Measurements from ENCODE around the gene SLC25A36. TPM values are rescaled to one million over a fixed set of nuclear protein-coding genes. Genes with fewer than 3 reads are reported as not detected.

The SLC25A36 gene
- total RNA-seq = 10 to 100 TPM; 49.0 to 68.7 TPM
- 10 to 100 TPM; 23.7 to 35.0 TPM for polyA plus RNA-seq
- long read RNA-seq, donor 1, transcript SLC25A36-201 (7 exons, 1,301 nt) = major isoform, 29 of 58 reads
- long read RNA-seq, donor 1, partial matches to known transcripts = 0 of 58 reads
- long read RNA-seq, donor 1, other reads (novel, unspliced or antisense) = 26 of 58 reads
- long read RNA-seq, donor 2, transcript SLC25A36-208 (4 exons, 3,537 nt) = major isoform, 15 of 44 reads
- long read RNA-seq, donor 2, transcript SLC25A36-201 (7 exons, 1,301 nt) = minor isoform, 8 of 44 reads
- long read RNA-seq, donor 2, partial matches to known transcripts = 1 of 44 reads
- long read RNA-seq, donor 2, other reads (novel, unspliced or antisense) = 19 of 44 reads

GRCh38 chr3:140941434-140942220, at the start of gene SLC25A36:
TSS of gene SLC25A36 (plus strand) at chr3:140941836. CDS start at chr3:140942055, 219 bp downstream.
- ATAC-seq (ENCODE audit: low FRiP score) (peak; percentile 100), DNase-seq (peak; percentile 99)
- peak within 1 kb of the TSS; percentile 67 to 78 for H3K4me3 ChIP-seq (ENCODE audit: low read length in 2 of 2)
- WGBS, 2 donors = 0 to 1% methylated on average over 55 to 72 of the region's 72 CpGs
- peak within 1 kb of the TSS; percentile 38 to 98 for H3K27ac ChIP-seq (ENCODE audit: low read depth in 1 of 2, low read length in 2 of 2)
- H3K4me1 ChIP-seq (ENCODE audit: control insufficient read depth in 1 of 2, insufficient read depth in 2 of 2, low read length in 2 of 2) = peaks cover 0 to 16% of the 10 kb centered on the region in 2 donors
- H3K27me3 ChIP-seq (ENCODE audit: control insufficient read depth in 1 of 2, insufficient read depth in 2 of 2, low read length in 1 of 2) = no peaks in the 10 kb centered on the region
- no peaks in the 10 kb centered on the region for H3K36me3 ChIP-seq (ENCODE audit: control insufficient read depth in 1 of 2, insufficient read depth in 2 of 2, low read length in 1 of 2)
- H3K9me3 ChIP-seq (ENCODE audit: control insufficient read depth, low read length) = no peaks in the 10 kb centered on the region
- intact Hi-C loops (cut with DNase I) = no loop called here

DNA sequence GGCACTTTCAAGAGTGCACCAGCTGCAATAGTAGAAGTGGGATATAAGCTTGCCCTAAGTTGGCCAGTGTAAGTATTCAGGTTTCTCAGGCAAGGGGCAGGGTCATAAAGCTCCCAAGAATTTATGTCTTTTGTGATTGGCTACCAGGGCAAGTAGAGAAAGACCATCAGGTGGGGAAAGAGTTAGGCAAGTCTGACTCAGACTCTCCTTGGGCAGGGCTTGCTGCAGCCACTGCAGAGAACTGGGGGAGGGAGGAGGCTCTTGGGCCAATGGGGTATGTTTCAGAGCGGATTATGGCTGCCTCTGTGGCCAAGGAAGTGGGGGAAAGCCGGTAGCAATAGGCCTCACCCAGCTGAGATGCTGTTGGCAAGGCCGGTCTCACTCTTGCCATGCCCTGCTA, 44.6 kb upstream of the SLC25A36 start:
- WGBS, 2 donors = 58 to 70% methylated on average over 3 of the region's 3 CpGs
- Histone ChIP-seq H3K27ac (ENCODE audit: low read depth in 1 of 2, low read length in 2 of 2) (no peak overlapping the region), H3K9me3 (ENCODE audit: control insufficient read depth, low read length) (no peaks in the 10 kb centered on the region), H3K4me3 (ENCODE audit: low read length in 2 of 2) (no peak overlapping the region), H3K4me1 (ENCODE audit: control insufficient read depth in 1 of 2, insufficient read depth in 2 of 2, low read length in 2 of 2) (no peaks in the 10 kb centered on the region), H3K27me3 (ENCODE audit: control insufficient read depth in 1 of 2, insufficient read depth in 2 of 2, low read length in 1 of 2) (no peaks in the 10 kb centered on the region), H3K36me3 (ENCODE audit: control insufficient read depth in 1 of 2, insufficient read depth in 2 of 2, low read length in 1 of 2) (no peaks in the 10 kb centered on the region)
- intact Hi-C loops (cut with DNase I) = loop anchor here in 1 of 2 donors (5.0 kb wide), 1 partner anchor 295 kb away; no protein-coding TSS in a partner anchor
- ATAC-seq (ENCODE audit: low FRiP score) = no peak
- DNase-seq = no peak

- H3K4me1 ChIP-seq (ENCODE audit: control insufficient read depth in 1 of 2, insufficient read depth in 2 of 2, low read length in 2 of 2) = no peaks in the 10 kb centered on the region
- 43 to 45% methylated on average over 3 of the region's 3 CpGs for WGBS, 2 donors
- H3K4me3 ChIP-seq (ENCODE audit: low read length in 2 of 2) = no peak overlapping the region
- no peaks in the 10 kb centered on the region for H3K9me3 ChIP-seq (ENCODE audit: control insufficient read depth, low read length)
- DNase-seq (no peak), ATAC-seq (ENCODE audit: low FRiP score) (no peak)
- H3K36me3 ChIP-seq (ENCODE audit: control insufficient read depth in 1 of 2, insufficient read depth in 2 of 2, low read length in 1 of 2) = no peaks in the 10 kb centered on the region
- H3K27me3 ChIP-seq (ENCODE audit: control insufficient read depth in 1 of 2, insufficient read depth in 2 of 2, low read length in 1 of 2) = no peaks in the 10 kb centered on the region
- intact Hi-C loops (cut with DNase I) = loop anchor here (1.0 to 5.0 kb wide), 2 partner anchors 294 kb away; no protein-coding TSS in a partner anchor
- no peak overlapping the region for H3K27ac ChIP-seq (ENCODE audit: low read depth in 1 of 2, low read length in 2 of 2)
These were observed 43.1 kb upstream of the SLC25A36 start for GRCh38 chr3:140898340-140899180.

DNA sequence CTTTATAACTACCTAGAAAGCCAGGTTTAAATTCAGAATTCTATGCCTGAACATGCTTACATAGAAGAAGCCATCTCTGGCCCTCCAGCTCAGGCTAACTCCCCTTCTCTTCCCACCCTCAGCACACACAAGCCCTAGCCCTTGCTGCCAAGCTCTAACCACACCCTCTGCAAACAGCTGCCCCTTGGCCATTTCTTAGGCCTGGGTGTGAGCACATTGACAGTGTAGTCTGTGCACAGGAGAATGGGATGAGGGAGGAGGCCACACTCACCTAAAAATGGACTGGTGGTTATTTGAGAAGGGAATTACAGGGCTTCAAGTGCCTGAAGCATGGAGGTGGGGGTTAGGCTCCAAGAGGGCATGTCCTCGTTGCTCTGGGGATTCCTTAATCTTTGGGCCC, 42.3 kb upstream of the SLC25A36 start:
- no peaks in the 10 kb centered on the region for H3K4me1 ChIP-seq (ENCODE audit: control insufficient read depth in 1 of 2, insufficient read depth in 2 of 2, low read length in 2 of 2)
- intact Hi-C loops (cut with DNase I) = loop anchor here in 1 of 2 donors (5.0 kb wide), 1 partner anchor 293 kb away; no protein-coding TSS in a partner anchor

DNA sequence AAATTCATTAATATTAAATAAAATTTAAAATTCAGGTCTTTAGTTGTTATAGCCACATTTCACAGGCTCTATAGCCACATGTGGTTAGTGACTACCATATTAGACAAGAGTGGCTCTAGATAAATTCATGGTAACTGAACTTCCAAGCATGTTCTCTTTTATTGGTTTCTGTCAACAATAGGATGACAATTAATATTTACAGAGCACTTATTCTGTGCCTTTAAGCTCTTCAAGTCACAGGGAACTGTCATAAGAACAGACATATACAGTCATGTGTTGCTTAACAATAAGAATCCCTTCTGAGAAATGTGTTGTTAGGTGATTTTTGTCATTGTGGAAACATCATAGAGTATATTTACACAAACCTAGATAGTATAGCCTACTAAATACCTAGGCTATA, 38.8 kb upstream of the SLC25A36 start:
- no peak for ATAC-seq (ENCODE audit: low FRiP score)
- H3K4me3 ChIP-seq (ENCODE audit: low read length in 2 of 2) = no peak overlapping the region
- H3K4me1 ChIP-seq (ENCODE audit: control insufficient read depth in 1 of 2, insufficient read depth in 2 of 2, low read length in 2 of 2) = no peaks in the 10 kb centered on the region
- H3K27ac ChIP-seq (ENCODE audit: low read depth in 1 of 2, low read length in 2 of 2) = no peak overlapping the region
- no peaks in the 10 kb centered on the region for H3K36me3 ChIP-seq (ENCODE audit: control insufficient read depth in 1 of 2, insufficient read depth in 2 of 2, low read length in 1 of 2)
- DNase-seq = no peak
- H3K9me3 ChIP-seq (ENCODE audit: control insufficient read depth, low read length) = no peaks in the 10 kb centered on the region
- no peaks in the 10 kb centered on the region for H3K27me3 ChIP-seq (ENCODE audit: control insufficient read depth in 1 of 2, insufficient read depth in 2 of 2, low read length in 1 of 2)
- intact Hi-C loops (cut with DNase I) = no loop called here

More for the DNA sequence above, 42.3 kb upstream of the SLC25A36 start:
- Histone ChIP-seq H3K4me3 (ENCODE audit: low read length in 2 of 2) (no peak overlapping the region), H3K27me3 (ENCODE audit: control insufficient read depth in 1 of 2, insufficient read depth in 2 of 2, low read length in 1 of 2) (no peaks in the 10 kb centered on the region), H3K36me3 (ENCODE audit: control insufficient read depth in 1 of 2, insufficient read depth in 2 of 2, low read length in 1 of 2) (no peaks in the 10 kb centered on the region), H3K9me3 (ENCODE audit: control insufficient read depth, low read length) (no peaks in the 10 kb centered on the region), H3K27ac (ENCODE audit: low read depth in 1 of 2, low read length in 2 of 2) (no peak overlapping the region)
- DNase-seq (no peak), ATAC-seq (ENCODE audit: low FRiP score) (no peak)
- 58 to 61% methylated on average over 1 of the region's 1 CpG for WGBS, 2 donors

- no peaks in the 10 kb centered on the region for H3K4me1 ChIP-seq (ENCODE audit: control insufficient read depth in 1 of 2, insufficient read depth in 2 of 2, low read length in 2 of 2)
- no peak for ATAC-seq (ENCODE audit: low FRiP score)
- intact Hi-C loops (cut with DNase I) = no loop called here
- H3K27ac ChIP-seq (ENCODE audit: low read depth in 1 of 2, low read length in 2 of 2) = no peak overlapping the region
- DNase-seq = no peak
- no peaks in the 10 kb centered on the region for H3K27me3 ChIP-seq (ENCODE audit: control insufficient read depth in 1 of 2, insufficient read depth in 2 of 2, low read length in 1 of 2)
- no peaks in the 10 kb centered on the region for H3K9me3 ChIP-seq (ENCODE audit: control insufficient read depth, low read length)
- no peaks in the 10 kb centered on the region for H3K36me3 ChIP-seq (ENCODE audit: control insufficient read depth in 1 of 2, insufficient read depth in 2 of 2, low read length in 1 of 2)
- no peak overlapping the region for H3K4me3 ChIP-seq (ENCODE audit: low read length in 2 of 2)
These were observed 38.4 kb upstream of the SLC25A36 start for GRCh38 chr3:140903196-140903595.

- H3K4me1 ChIP-seq (ENCODE audit: control insufficient read depth in 1 of 2, insufficient read depth in 2 of 2, low read length in 2 of 2) = no peaks in the 10 kb centered on the region
- intact Hi-C loops (cut with DNase I) = no loop called here
- ATAC-seq (ENCODE audit: low FRiP score) = no peak
These were observed 37.1 kb upstream of the SLC25A36 start for GRCh38 chr3:140904521-140904920.

DNA sequence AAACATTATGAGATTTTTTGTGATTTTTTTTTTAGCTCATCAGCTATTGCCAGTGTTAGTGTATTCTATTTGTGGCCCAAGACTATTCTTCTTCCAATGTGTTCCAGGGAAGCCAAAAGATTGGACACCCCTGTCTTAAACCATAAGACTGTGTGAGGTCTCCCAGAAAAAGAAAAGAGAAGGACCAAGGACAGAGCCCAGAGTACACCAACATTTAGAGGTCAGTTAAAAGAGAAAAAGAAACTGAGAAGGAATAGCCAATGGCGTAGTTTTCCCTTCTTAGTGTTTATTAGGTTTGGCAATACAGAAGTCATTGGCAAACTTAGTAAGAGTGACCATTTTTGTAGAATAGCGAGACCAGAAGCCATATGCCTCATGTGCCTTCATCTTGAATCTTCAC, 36.1 kb upstream of the SLC25A36 start:
- H3K36me3 ChIP-seq (ENCODE audit: control insufficient read depth in 1 of 2, insufficient read depth in 2 of 2, low read length in 1 of 2) = no peaks in the 10 kb centered on the region
- no peaks in the 10 kb centered on the region for H3K4me1 ChIP-seq (ENCODE audit: control insufficient read depth in 1 of 2, insufficient read depth in 2 of 2, low read length in 2 of 2)
- H3K27ac ChIP-seq (ENCODE audit: low read depth in 1 of 2, low read length in 2 of 2) = no peak overlapping the region
- no peak for ATAC-seq (ENCODE audit: low FRiP score)
- H3K9me3 ChIP-seq (ENCODE audit: control insufficient read depth, low read length) = no peaks in the 10 kb centered on the region
- no peak for DNase-seq
- intact Hi-C loops (cut with DNase I) = no loop called here
- no peak overlapping the region for H3K4me3 ChIP-seq (ENCODE audit: low read length in 2 of 2)
- H3K27me3 ChIP-seq (ENCODE audit: control insufficient read depth in 1 of 2, insufficient read depth in 2 of 2, low read length in 1 of 2) = no peaks in the 10 kb centered on the region
- WGBS, 2 donors = 66 to 72% methylated on average over 2 of the region's 2 CpGs

More at GRCh38 chr3:140904521-140904920, 37.1 kb upstream of the SLC25A36 start:
- Histone ChIP-seq H3K27me3 (ENCODE audit: control insufficient read depth in 1 of 2, insufficient read depth in 2 of 2, low read length in 1 of 2) (no peaks in the 10 kb centered on the region), H3K27ac (ENCODE audit: low read depth in 1 of 2, low read length in 2 of 2) (no peak overlapping the region), H3K9me3 (ENCODE audit: control insufficient read depth, low read length) (no peaks in the 10 kb centered on the region), H3K4me3 (ENCODE audit: low read length in 2 of 2) (no peak overlapping the region), H3K36me3 (ENCODE audit: control insufficient read depth in 1 of 2, insufficient read depth in 2 of 2, low read length in 1 of 2) (no peaks in the 10 kb centered on the region)
- DNase-seq = no peak
- WGBS, 2 donors = 73 to 74% methylated on average over 1 of the region's 1 CpG
